Pulmonary artery endothelial cell (primary cell): ENCODE data around the gene TMEM9. TPM values are rescaled to one million over a fixed set of nuclear protein-coding genes. Genes with fewer than 3 reads are reported as not detected.

Source experiments
- DNase-seq: peaks from one replicate; pipeline ENCODE4 v3.0.0-alpha.2; 2011; ENCODE audit warnings: low read depth, low spot score
- total RNA-seq: library from RNA; depleted of rRNA; stranded (reverse); fragments of >200 nt; gene quantifications from 2 replicates; pipeline ENCODE4 v1.2.3, GENCODE V29; 2014

Gene TMEM9
- total RNA-seq, 1 donor from 2014 or later, result 58.5 TPM

- no peak for DNase-seq
Observed at GRCh38 chr1:201145816-201146215, 8.5 kb downstream of the TMEM9 start.

- no peak for DNase-seq
Observed at GRCh38 chr1:201145132-201145531, 9.1 kb downstream of the TMEM9 start.

- no peak for DNase-seq
Observed at GRCh38 chr1:201144701-201145100, 9.6 kb downstream of the TMEM9 start.

GRCh38 chr1:201143726-201144635, 10.3 kb downstream of the TMEM9 start:
- DNase-seq, result no peak

GRCh38 chr1:201142849-201143725, 11.2 kb downstream of the TMEM9 start:
- DNase-seq, result no peak

- DNase-seq, result no peak
Observed at GRCh38 chr1:201142011-201142848, 12.0 kb downstream of the TMEM9 start.

GRCh38 chr1:201141418-201141817, 12.9 kb downstream of the TMEM9 start:
- DNase-seq, result no peak

- DNase-seq, result no peak
Observed at GRCh38 chr1:201140941-201141260, 13.4 kb downstream of the TMEM9 start.

GRCh38 chr1:201140235-201140940, 13.9 kb downstream of the TMEM9 start:
- DNase-seq, result no peak

- no peak for DNase-seq
Observed at GRCh38 chr1:201139756-201140155, 14.5 kb downstream of the TMEM9 start.

GRCh38 chr1:201139306-201139705, 15.0 kb downstream of the TMEM9 start:
- DNase-seq, result no peak

GRCh38 chr1:201138311-201138840, 15.9 kb downstream of the TMEM9 start:
- DNase-seq, result no peak

- DNase-seq, result no peak
Observed at GRCh38 chr1:201137579-201138310, 16.5 kb downstream of the TMEM9 start.

- no peak for DNase-seq
Observed at GRCh38 chr1:201137024-201137392, 17.3 kb downstream of the TMEM9 start.

- DNase-seq, result no peak
Observed at GRCh38 chr1:201136355-201137023, 17.8 kb downstream of the TMEM9 start.

- DNase-seq, result no peak
Observed at GRCh38 chr1:201134405-201134804, 19.9 kb downstream of the TMEM9 start.

GRCh38 chr1:201131398-201131797, 22.9 kb downstream of the TMEM9 start:
- DNase-seq, result no peak

GRCh38 chr1:201128962-201129361, 25.3 kb downstream of the TMEM9 start:
- no peak for DNase-seq

- DNase-seq, result no peak
Observed at GRCh38 chr1:201128476-201128875, 25.8 kb downstream of the TMEM9 start.
